ENCODE data around the gene KLHDC4. TPM values are rescaled to one million over a fixed set of nuclear protein-coding genes. Genes with fewer than 3 reads are reported as not detected.

The KLHDC4 gene
- polyA plus RNA-seq, 3 donors: 11.2 to 26.4 (median 12.6) TPM

DNA sequence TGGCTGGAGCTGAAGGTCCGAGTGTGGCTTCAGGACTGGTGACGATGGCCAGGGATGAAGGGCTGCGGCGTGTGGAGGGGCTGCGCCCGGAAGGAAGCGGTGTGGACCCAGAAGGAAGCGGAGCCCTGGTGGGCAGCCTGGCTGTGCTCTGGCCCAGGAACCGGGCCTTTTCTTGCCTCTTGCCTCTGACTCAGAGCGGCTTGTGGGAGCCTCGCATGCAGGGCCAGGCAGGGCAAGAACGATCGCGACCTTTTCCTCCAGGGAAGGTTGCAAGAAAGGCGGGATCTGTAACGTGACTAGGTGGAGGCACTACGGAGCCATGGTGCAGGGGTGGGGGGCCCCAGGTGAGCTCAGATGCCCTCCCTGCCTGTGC is 85.5 kb downstream of the KLHDC4 start:
- H3K36me3 Mint-ChIP-seq: no peaks in the 10 kb centered on the region
- 87% methylated on average over 17 of the region's 17 CpGs for WGBS (ENCODE audit: insufficient coverage)
- peaks cover 12% of the 10 kb centered on the region for H3K4me1 Mint-ChIP-seq
- Histone ChIP-seq H3K4me2 (replicated peaks; ENCODE audit: extremely low read depth, low read length, poor library complexity, severe bottlenecking) (no peak overlapping the region), H3K4me3 (replicated peaks in 1 of 3; ENCODE audit: low read depth in 2 of 3, low read length in 3 of 3) (no peak overlapping the region), H2AFZ (ENCODE audit: insufficient read depth, low read depth, low read length, poor library complexity, severe bottlenecking) (no peak overlapping the region), H4K20me1 (ENCODE audit: insufficient read depth, low read length) (no peaks in the 10 kb centered on the region), H3K9me3 (replicated peaks in 1 of 2; ENCODE audit: control insufficient read depth in 1 of 2, insufficient read depth in 1 of 2, low read length in 2 of 2) (no peaks in the 10 kb centered on the region), H3K9ac (ENCODE audit: insufficient read depth, low read length, poor library complexity, severe bottlenecking) (no peak overlapping the region), H3K79me2 (ENCODE audit: insufficient read depth, low read length) (no peaks in the 10 kb centered on the region), H3K4me1 (ENCODE audit: control insufficient read depth in 1 of 2, insufficient read depth in 2 of 2, low read length in 2 of 2) (peaks cover 7 to 11% of the 10 kb centered on the region in 2 donors), H3K27me3 (ENCODE audit: control insufficient read depth in 2 of 2, insufficient read depth in 2 of 2, low read length in 2 of 2) (no peaks in the 10 kb centered on the region), H3K27ac (ENCODE audit: low read depth in 1 of 2, low read length in 2 of 2) (no peak overlapping the region), H3K36me3 (replicated peaks in 1 of 2; ENCODE audit: control insufficient read depth in 1 of 2, insufficient read depth in 2 of 2, low read length in 2 of 2) (no peaks in the 10 kb centered on the region)
- no peak overlapping the region for H3K4me3 Mint-ChIP-seq
- DNase-seq: no peak
- H3K27ac Mint-ChIP-seq: no peak overlapping the region
- no peaks in the 10 kb centered on the region for H3K9me3 Mint-ChIP-seq
- intact Hi-C loops (cut with micrococcal nuclease): no loop called here
- no peak for TF ChIP-seq CTCF (IDR thresholded peaks at IDR 0.05)
- peaks cover 0 to 4% (median 3%) of the 10 kb centered on the region in 3 donors for H3K27me3 Mint-ChIP-seq (ENCODE audit: low read depth in 3 of 3)

GRCh38 chr16:87679593-87680271 is 86.1 kb downstream of the KLHDC4 start:
- Histone ChIP-seq H2AFZ (ENCODE audit: insufficient read depth, low read depth, low read length, poor library complexity, severe bottlenecking) (no peak overlapping the region), H3K79me2 (ENCODE audit: insufficient read depth, low read length) (no peaks in the 10 kb centered on the region), H4K20me1 (ENCODE audit: insufficient read depth, low read length) (no peaks in the 10 kb centered on the region), H3K4me3 (replicated peaks in 1 of 3; ENCODE audit: low read depth in 2 of 3, low read length in 3 of 3) (no peak overlapping the region), H3K9ac (ENCODE audit: insufficient read depth, low read length, poor library complexity, severe bottlenecking) (no peak overlapping the region), H3K9me3 (replicated peaks in 1 of 2; ENCODE audit: control insufficient read depth in 1 of 2, insufficient read depth in 1 of 2, low read length in 2 of 2) (no peaks in the 10 kb centered on the region), H3K4me2 (replicated peaks; ENCODE audit: extremely low read depth, low read length, poor library complexity, severe bottlenecking) (no peak overlapping the region), H3K4me1 (ENCODE audit: control insufficient read depth in 1 of 2, insufficient read depth in 2 of 2, low read length in 2 of 2) (peaks cover 7 to 13% of the 10 kb centered on the region in 2 donors), H3K27me3 (ENCODE audit: control insufficient read depth in 2 of 2, insufficient read depth in 2 of 2, low read length in 2 of 2) (no peaks in the 10 kb centered on the region), H3K36me3 (replicated peaks in 1 of 2; ENCODE audit: control insufficient read depth in 1 of 2, insufficient read depth in 2 of 2, low read length in 2 of 2) (no peaks in the 10 kb centered on the region), H3K27ac (ENCODE audit: low read depth in 1 of 2, low read length in 2 of 2) (no peak overlapping the region)
- Mint-ChIP-seq H3K9me3 (no peaks in the 10 kb centered on the region), H3K27ac (no peak overlapping the region), H3K36me3 (no peaks in the 10 kb centered on the region), H3K27me3 (ENCODE audit: low read depth in 3 of 3) (peaks cover 0 to 4% (median 3%) of the 10 kb centered on the region in 3 donors), H3K4me3 (peak overlapping the region in 1 of 2 donors; percentile 16), H3K4me1 (peaks cover 15% of the 10 kb centered on the region)
- TF ChIP-seq CTCF (IDR thresholded peaks at IDR 0.05): no peak
- no peak for DNase-seq
- 95% methylated on average over 16 of the region's 18 CpGs for WGBS (ENCODE audit: insufficient coverage)
- intact Hi-C loops (cut with micrococcal nuclease): no loop called here

Measured in CD14-positive monocyte (primary cell).